K562 (cell line): ENCODE measurements around the gene NMNAT2. TPM values are rescaled to one million over a fixed set of nuclear protein-coding genes. Genes with fewer than 3 reads are reported as not detected.

ENCODE experiments used
- ATAC-seq: fragments of 200-7000 bp; cut with Tn5 transposase; 3 replicates; pipeline ENCODE4 v1.9.1; 2020; ENCODE audit warnings: moderate library complexity
- BruUV-seq: library from RNA; stranded (reverse); fragments of 400-500 nt; replicated peaks from 2 replicates; lab custom pipeline; 2021; lab: Mats Ljungman, UMichigan
- CTCF ChIA-PET: fragments of 300-600 bp; formaldehyde crosslinking; extraction: SDS; loops from one replicate; lab custom pipeline; 2021; ENCODE audit warnings: low intra/inter-chr PET ratio; lab: Yijun Ruan, JAX
- POLR2A ChIA-PET: fragments of 300-600, 350-650 bp; sonication (Branson Sonifier 250); formaldehyde crosslinking; extraction: SDS; loops from one replicate; lab custom pipeline; 2021; ENCODE audit warnings: antibody characterized with exemption, inconsistent platforms; lab: Yijun Ruan, JAX
- DNase-seq, 4 experiments: peaks; one replicate each; pipeline versions ENCODE4 v3.0.0 to v3.0.0-alpha.2; 2011 to 2018; ENCODE audit warnings: low spot score in 3 of 4, mixed read lengths in 3 of 4; ENCODE audit errors: extremely low read depth in 1 of 4
- FAIRE-seq: peaks from 2 replicates; lab custom pipeline; 2011; peaks lifted over from hg19 to GRCh38; lab: Jason Lieb, UNC
- H2AFZ ChIP-seq: 2 replicates; pipeline ENCODE4 v1.6.0; 2011; ENCODE audit warnings: low read depth, low read length, control low read depth, inconsistent platforms
- H3K27ac ChIP-seq: fragments of 200-600 bp; 3 replicates; pipeline ENCODE4 v1.8.0; 2011; ENCODE audit warnings: low read depth, mild to moderate bottlenecking, control low read depth, inconsistent platforms, low read length, moderate library complexity, mixed read lengths; ENCODE audit errors: extremely low read depth
- H3K27me3 ChIP-seq, 2 experiments: fragments of 300-600 bp in 1 of 2; 2 replicates in 1 of 2; 3 replicates in 1 of 2; pipeline versions ENCODE4 v1.6.0 to v1.8.0; 2011; ENCODE audit warnings: inconsistent platforms in 2 of 2, low read length in 2 of 2, mild to moderate bottlenecking in 1 of 2, mixed read lengths in 1 of 2, moderate library complexity in 1 of 2; ENCODE audit not compliant: control insufficient read depth in 2 of 2, insufficient read depth in 2 of 2
- H3K36me3 ChIP-seq: fragments of 300-600 bp; 3 replicates; pipeline ENCODE4 v1.8.0; 2011; ENCODE audit warnings: mild to moderate bottlenecking, low read length, inconsistent platforms; ENCODE audit not compliant: control insufficient read depth, insufficient read depth
- H3K4me1 ChIP-seq, 2 experiments: fragments of 200-600 bp in 1 of 2; replicated peaks in 1 of 2; 2 replicates in 1 of 2; 3 replicates in 1 of 2; pipeline versions ENCODE4 v1.5.1 to v1.8.0; 2011; ENCODE audit warnings: inconsistent platforms in 2 of 2, low read length in 2 of 2, mild to moderate bottlenecking in 1 of 2, mixed read lengths in 1 of 2, moderate library complexity in 1 of 2; ENCODE audit not compliant: control insufficient read depth in 2 of 2, insufficient read depth in 2 of 2
- H3K4me2 ChIP-seq: 2 replicates; pipeline ENCODE4 v1.6.1; 2011; ENCODE audit warnings: low read length, control low read depth, inconsistent platforms, mixed read lengths; ENCODE audit not compliant: insufficient read depth
- H3K4me3 ChIP-seq: fragments of 200-600 bp; sonication (generic), shearing (Covaris generic); 2 replicates; pipeline ENCODE4 v1.5.1; 2016; ENCODE audit warnings: control low read depth, inconsistent platforms
- H3K79me2 ChIP-seq: fragments of 200-600 bp; 3 replicates; pipeline ENCODE4 v1.8.0; 2011; ENCODE audit warnings: low read length, inconsistent platforms; ENCODE audit not compliant: control insufficient read depth, insufficient read depth
- H3K9ac ChIP-seq, 2 experiments: 2 replicates each; pipeline versions ENCODE4 v1.6.0 to v1.6.1; 2011; ENCODE audit warnings: low read depth in 2 of 2, low read length in 2 of 2, control low read depth in 1 of 2, inconsistent platforms in 1 of 2, mild to moderate bottlenecking in 1 of 2, mixed read lengths in 1 of 2; ENCODE audit not compliant: insufficient read depth in 1 of 2
- H3K9me1 ChIP-seq: one replicate; pipeline ENCODE4 v1.6.0; 2011; ENCODE audit warnings: inconsistent platforms, mild to moderate bottlenecking, low read length, moderate library complexity; ENCODE audit not compliant: control insufficient read depth, insufficient read depth
- H3K9me3 ChIP-seq: replicated peaks from 2 replicates; pipeline ENCODE4 v1.5.1; 2011; ENCODE audit warnings: low read depth, low read length, inconsistent platforms; ENCODE audit not compliant: control insufficient read depth, insufficient read depth
- H4K20me1 ChIP-seq: replicated peaks from 2 replicates; pipeline ENCODE4 v1.6.1; 2011; ENCODE audit warnings: low read length, inconsistent platforms, mixed read lengths; ENCODE audit not compliant: control insufficient read depth, insufficient read depth
- CEBPG ChIP-seq, 3 experiments: fragments of 200-800 bp in 1 of 3; sonication (Bioruptor generic) in 1 of 3; sonication (generic) in 1 of 3; formaldehyde crosslinking in 1 of 3; IDR thresholded peaks in 2 of 3; conservative IDR thresholded peaks in 1 of 3; 2 replicates each; pipeline versions ENCODE4 v1.6.1 to v1.8.0; 2016 to 2022; ENCODE audit warnings: missing compliant biosample characterization in 2 of 3, missing genetic modification characterization in 2 of 3, mild to moderate bottlenecking in 1 of 3, missing genetic modification reagents in 1 of 3
- COPS2 ChIP-seq: fragments of 450-650 bp; conservative IDR thresholded peaks from 2 replicates; pipeline ENCODE4 v1.6.1; 2016; ENCODE audit warnings: mild to moderate bottlenecking, moderate library complexity
- MAFF ChIP-seq: IDR thresholded peaks from 2 replicates; pipeline ENCODE4 v1.6.1; 2012; ENCODE audit warnings: low read length, improper control_type of control experiment
- MCM5 ChIP-seq: fragments of 450-650 bp; IDR thresholded peaks from 2 replicates; pipeline ENCODE4 v1.6.1; 2016; ENCODE audit warnings: low read depth
- POLR2AphosphoS5 ChIP-seq: IDR thresholded peaks from 2 replicates; pipeline ENCODE4 v1.6.1; 2011; ENCODE audit warnings: mild to moderate bottlenecking, low read depth, low read length, moderate library complexity; ENCODE audit not compliant: control insufficient read depth, insufficient read depth
- PTTG1 ChIP-seq: fragments of 450-650 bp; IDR thresholded peaks from 2 replicates; pipeline ENCODE4 v1.6.1; 2016; ENCODE audit warnings: low read depth, mild to moderate bottlenecking, missing genetic modification characterization, missing compliant biosample characterization
- THRAP3 ChIP-seq: fragments of 450-650 bp; IDR thresholded peaks from 2 replicates; pipeline ENCODE4 v1.6.1; 2016; ENCODE audit warnings: mild to moderate bottlenecking, inconsistent platforms, borderline replicate concordance
- TSHZ1 ChIP-seq: fragments of 250-450 bp; sonication (Bioruptor Pico); IDR thresholded peaks from 2 replicates; pipeline ENCODE4 v1.4.0; 2020; ENCODE audit warnings: mild to moderate bottlenecking, moderate library complexity
- ZBTB43 ChIP-seq: sonication (generic); formaldehyde crosslinking; IDR thresholded peaks from 2 replicates; pipeline ENCODE4 v1.8.0; 2023; ENCODE audit warnings: mild to moderate bottlenecking, missing genetic modification reagents
- ZKSCAN8 ChIP-seq: fragments of 200-800 bp; sonication (Bioruptor generic); IDR thresholded peaks from 2 replicates; pipeline ENCODE4 v1.6.1; 2016; ENCODE audit warnings: missing genetic modification characterization, missing compliant biosample characterization
- ZNF24 ChIP-seq: fragments of 450-650 bp; IDR thresholded peaks from 2 replicates; pipeline ENCODE4 v1.6.1; 2016
- ZNF507 ChIP-seq: conservative IDR thresholded peaks from 2 replicates; pipeline ENCODE4 v1.6.1; 2017; ENCODE audit warnings: missing genetic modification characterization, missing compliant biosample characterization
- ZSCAN32 ChIP-seq: fragments of 450-650 bp; formaldehyde crosslinking; IDR thresholded peaks from 2 replicates; pipeline ENCODE4 v1.4.0; 2020; ENCODE audit warnings: mild to moderate bottlenecking, moderate library complexity
- WGBS: fragments of 100-300 bp; shearing (Covaris generic); methylation state at CpG from one replicate; pipeline ENCODE4 v1.1.6; 2016; ENCODE audit warnings: low coverage, mixed read lengths; ENCODE audit not compliant: insufficient coverage; ENCODE audit errors: missing lambda C conversion rate; 5-methylcytosine and 5-hydroxymethylcytosine counted together
- in situ Hi-C: fragments of 300-500 bp; cut with MboI; formaldehyde crosslinking; loops from 4 replicates; pipeline ENCODE4 v1.15.0; 2018; ENCODE audit warnings: inconsistent platforms, mixed read lengths
- intact Hi-C: fragments of 100-400 bp; cut with micrococcal nuclease; formaldehyde crosslinking; loops from 2 replicates; pipeline ENCODE4 v1.14.2; 2022
- polyA plus RNA-seq, 8 experiments: library from polyadenylated mRNA; depleted of rRNA in 4 of 8; stranded (reverse) in 5 of 8; unstranded in 3 of 8; fragments of >200 nt; fragmentation: Nextera tagmentation in 2 of 8; fragmentation: Illumina TruSeq in 1 of 8; extraction: Ambion mirVana in 2 of 8; extraction: Trizol in 1 of 8; gene quantifications; 2 replicates each; pipeline versions ENCODE4 v1.2.1 to v1.2.3, GENCODE V29; 2011 to 2014; ENCODE audit warnings: inconsistent platforms in 1 of 8, missing spikeins in 1 of 8
- total RNA-seq, 7 experiments: library from RNA; depleted of rRNA in 6 of 7; stranded (reverse); fragments of >200 nt in 6 of 7; fragmentation: Illumina TruSeq in 2 of 7; extraction: Trizol in 2 of 7; gene quantifications; 2 replicates each; pipeline versions ENCODE4 v1.2.1 to v1.2.3, GENCODE V29; 2011 to 2021; ENCODE audit warnings: low replicate concordance in 1 of 7

The NMNAT2 gene
- total and polyA plus RNA-seq, 9 of the 15 experiments (the other 6 are each of a cell fraction or from before 2014, with no cell fraction given): not detected

GRCh38 chr1:183302452-183303322 is 115.5 kb downstream of the NMNAT2 start:
- Histone ChIP-seq H3K27ac (no peak overlapping the region), H3K36me3 (no peaks in the 10 kb centered on the region), H3K9me3 (no peaks in the 10 kb centered on the region), H2AFZ (no peak overlapping the region), H3K9me1 (no peaks in the 10 kb centered on the region), H4K20me1 (peaks cover 5% of the 10 kb centered on the region; the same call in 1 of the 2 replicates), H3K9ac (no peak overlapping the region), H3K4me3 (no peak overlapping the region), H3K4me2 (no peak overlapping the region), H3K4me1 (no peaks in the 10 kb centered on the region), H3K27me3 (peaks cover 7 to 22% of the 10 kb centered on the region in 2 experiments; a peak in 4 of 5 replicates), H3K79me2 (no peaks in the 10 kb centered on the region)
- ChIA-PET CTCF (no interaction called here), POLR2A (no interaction called here)
- BruUV-seq: no TSS peak
- intact Hi-C loops (no loop called here), in situ Hi-C loops (no loop called here)
- TF ChIP-seq PTTG1 (no peak), ZKSCAN8 (CRISPR knock-in tag) (no peak), ZSCAN32 (CRISPR knock-in tag) (no peak), COPS2 (no peak), CEBPG (CRISPR knock-in tag; IDR thresholded peaks at IDR 0.05) (no peak), CEBPG (tag; conservative IDR thresholded peaks at IDR 0.05 in 1 of 2, IDR thresholded peaks at IDR 0.05 in 1 of 2) (no peak), ZNF24 (no peak), MCM5 (no peak), MAFF (no peak), POLR2AphosphoS5 (no peak), ZNF507 (tag) (no peak), THRAP3 (no peak), ZBTB43 (CRISPR knock-in tag) (no peak), TSHZ1 (CRISPR knock-in tag) (no peak)
- DNase-seq (no peak), ATAC-seq (no peak), FAIRE-seq (no peak)
- 3% methylated on average over 5 of the region's 5 CpGs for WGBS
